H9 (cell line): Measurements from ENCODE around the gene ATP1A2. TPM values are rescaled to one million over a fixed set of nuclear protein-coding genes. Genes with fewer than 3 reads are reported as not detected.

Source experiments
- DNase-seq: peaks from one replicate; pipeline ENCODE4 v3.0.0-alpha.2; 2017
- H2AFZ ChIP-seq: one replicate; pipeline ENCODE4 v1.6.1; 2013; ENCODE audit warnings: mild to moderate bottlenecking, low read length, control low read depth, moderate library complexity
- H2AK5ac ChIP-seq: 2 replicates; pipeline ENCODE4 v1.6.1; 2013; ENCODE audit warnings: low read length, control low read depth, mixed read lengths; ENCODE audit not compliant: insufficient read length
- H2BK120ac ChIP-seq: one replicate; pipeline ENCODE4 v1.6.1; 2013; ENCODE audit warnings: low read depth, mild to moderate bottlenecking, low read length, control low read depth, inconsistent platforms; ENCODE audit not compliant: poor library complexity, severe bottlenecking
- H2BK12ac ChIP-seq: 2 replicates; pipeline ENCODE4 v1.6.1; 2013; ENCODE audit warnings: low read length, control low read depth, mixed read lengths, low read depth; ENCODE audit not compliant: insufficient read length
- H2BK15ac ChIP-seq: 2 replicates; pipeline ENCODE4 v1.6.1; 2013; ENCODE audit warnings: low read depth, low read length, control low read depth
- H2BK20ac ChIP-seq: one replicate; pipeline ENCODE4 v1.6.1; 2013; ENCODE audit warnings: low read depth, mild to moderate bottlenecking, low read length, control low read depth, inconsistent platforms; ENCODE audit not compliant: poor library complexity, severe bottlenecking
- H2BK5ac ChIP-seq: 2 replicates; pipeline ENCODE4 v1.6.1; 2013; ENCODE audit warnings: low read length, control low read depth, mixed read lengths; ENCODE audit not compliant: insufficient read length
- H3K14ac ChIP-seq: 2 replicates; pipeline ENCODE4 v1.6.1; 2013; ENCODE audit warnings: low read length, control low read depth; ENCODE audit not compliant: insufficient read depth
- H3K18ac ChIP-seq: 2 replicates; pipeline ENCODE4 v1.6.1; 2013; ENCODE audit warnings: low read depth, mild to moderate bottlenecking, mixed read lengths, low read length, control low read depth; ENCODE audit not compliant: insufficient read length
- H3K23ac ChIP-seq: 2 replicates; pipeline ENCODE4 v1.6.1; 2013; ENCODE audit warnings: low read length, control low read depth, mixed read lengths, low read depth; ENCODE audit not compliant: insufficient read length
- H3K23me2 ChIP-seq: 2 replicates; pipeline ENCODE4 v1.6.1; 2013; ENCODE audit warnings: low read depth, mild to moderate bottlenecking, mixed read lengths, low read length, control low read depth; ENCODE audit not compliant: insufficient read length, poor library complexity, severe bottlenecking
- H3K27ac ChIP-seq: 2 replicates; pipeline ENCODE4 v1.5.1; 2013; ENCODE audit warnings: low read length, control low read depth, mixed read lengths, low read depth; ENCODE audit not compliant: insufficient read length
- H3K27me3 ChIP-seq: 2 replicates; pipeline ENCODE4 v1.6.1; 2013; ENCODE audit warnings: low read length, control low read depth, inconsistent platforms; ENCODE audit not compliant: insufficient read depth
- H3K4ac ChIP-seq: 2 replicates; pipeline ENCODE4 v1.6.1; 2013; ENCODE audit warnings: low read depth, mild to moderate bottlenecking, control low read depth, inconsistent platforms, low read length, moderate library complexity
- H3K4me1 ChIP-seq: 2 replicates; pipeline ENCODE4 v1.6.1; 2013; ENCODE audit warnings: low read length, control low read depth, inconsistent platforms; ENCODE audit not compliant: insufficient read depth
- H3K4me2 ChIP-seq: 2 replicates; pipeline ENCODE4 v1.6.1; 2013; ENCODE audit warnings: low read length, control low read depth, mixed read lengths; ENCODE audit not compliant: insufficient read length, insufficient read depth
- H3K56ac ChIP-seq: 2 replicates; pipeline ENCODE4 v1.6.1; 2013; ENCODE audit warnings: low read depth, mild to moderate bottlenecking, mixed read lengths, low read length, control low read depth; ENCODE audit not compliant: insufficient read length
- H3K79me1 ChIP-seq: 2 replicates; pipeline ENCODE4 v1.6.1; 2013; ENCODE audit warnings: low read depth, mild to moderate bottlenecking, moderate library complexity, low read length, control low read depth, inconsistent platforms; ENCODE audit not compliant: insufficient read depth, poor library complexity, severe bottlenecking
- H3K79me2 ChIP-seq: 2 replicates; pipeline ENCODE4 v1.6.1; 2013; ENCODE audit warnings: low read length, control low read depth, inconsistent platforms; ENCODE audit not compliant: insufficient read depth
- H3K9ac ChIP-seq: 2 replicates; pipeline ENCODE4 v1.6.1; 2013; ENCODE audit warnings: low read length, control low read depth, mixed read lengths; ENCODE audit not compliant: insufficient read length; ENCODE audit errors: extremely low read depth
- H3K9me3 ChIP-seq: one replicate; pipeline ENCODE4 v1.6.1; 2013; ENCODE audit warnings: low read depth, low read length, inconsistent platforms; ENCODE audit not compliant: control insufficient read depth
- H3T11ph ChIP-seq: one replicate; pipeline ENCODE4 v1.6.1; 2013; ENCODE audit warnings: mild to moderate bottlenecking, low read length, control low read depth, inconsistent platforms
- H4K20me1 ChIP-seq: one replicate; pipeline ENCODE4 v1.6.1; 2013; ENCODE audit not compliant: control insufficient read depth, insufficient read length, insufficient read depth
- H4K5ac ChIP-seq: 2 replicates; pipeline ENCODE4 v1.6.1; 2013; ENCODE audit warnings: low read depth, mild to moderate bottlenecking, mixed read lengths, low read length, control low read depth; ENCODE audit not compliant: insufficient read length
- H4K8ac ChIP-seq: replicated peaks from 2 replicates; pipeline ENCODE4 v1.6.1; 2013; ENCODE audit warnings: low read length, control low read depth, mixed read lengths, low read depth; ENCODE audit not compliant: insufficient read length
- H4K91ac ChIP-seq: 2 replicates; pipeline ENCODE4 v1.6.1; 2013; ENCODE audit warnings: low read depth, mild to moderate bottlenecking, moderate library complexity, mixed read lengths, low read length, control low read depth; ENCODE audit not compliant: insufficient read length
- H3K27ac Mint-ChIP-seq, 3 experiments: 2 replicates in 2 of 3; 3 replicates in 1 of 3; pipeline ENCODE4 v1.8.0; 2020 to 2021; ENCODE audit warnings: mixed read lengths in 3 of 3, mild to moderate bottlenecking in 1 of 3, moderate library complexity in 1 of 3
- H3K27me3 Mint-ChIP-seq: 2 replicates; pipeline ENCODE4 v1.8.0; 2021; ENCODE audit warnings: low read depth, mild to moderate bottlenecking, moderate library complexity, mixed read lengths
- H3K36me3 Mint-ChIP-seq, 3 experiments: 2 replicates in 2 of 3; 3 replicates in 1 of 3; pipeline ENCODE4 v1.8.0; 2020 to 2021; ENCODE audit warnings: low read depth in 3 of 3, mixed read lengths in 3 of 3; ENCODE audit not compliant: insufficient read depth in 1 of 3
- H3K4me1 Mint-ChIP-seq, 2 experiments: 2 replicates each; pipeline ENCODE4 v1.8.0; 2020; ENCODE audit warnings: mixed read lengths in 2 of 2
- H3K4me3 Mint-ChIP-seq, 2 experiments: 2 replicates in 1 of 2; 3 replicates in 1 of 2; pipeline ENCODE4 v1.8.0; 2020 to 2021; ENCODE audit warnings: mild to moderate bottlenecking in 2 of 2, mixed read lengths in 2 of 2, moderate library complexity in 1 of 2
- H3K9me3 Mint-ChIP-seq, 2 experiments: 2 replicates in 1 of 2; 3 replicates in 1 of 2; pipeline ENCODE4 v1.8.0; 2020; ENCODE audit warnings: mild to moderate bottlenecking in 2 of 2, mixed read lengths in 2 of 2, moderate library complexity in 1 of 2
- CTCF ChIP-seq: fragments of 200-600 bp; sonication (generic); conservative IDR thresholded peaks from 3 replicates; pipeline ENCODE4 v1.8.0; 2021; ENCODE audit warnings: antibody characterized with exemption, mild to moderate bottlenecking
- WGBS: extraction: QIAGEN DNeasy Blood & Tissue Kit; methylation state at CpG from one replicate; pipeline ENCODE4 v1.1.7; 2013; ENCODE audit warnings: missing lambda C conversion rate, low lambda C conversion rate, mixed read lengths; ENCODE audit not compliant: insufficient read length; ENCODE audit errors: extremely low coverage; 5-methylcytosine and 5-hydroxymethylcytosine counted together
- total RNA-seq: library from RNA; stranded (reverse); gene quantifications from 2 replicates; pipeline ENCODE4 v1.2.1, GENCODE V29; 2021

ATP1A2 gene
- total RNA-seq, 1 experiment from 2014 or later, result 3.0 TPM

DNA sequence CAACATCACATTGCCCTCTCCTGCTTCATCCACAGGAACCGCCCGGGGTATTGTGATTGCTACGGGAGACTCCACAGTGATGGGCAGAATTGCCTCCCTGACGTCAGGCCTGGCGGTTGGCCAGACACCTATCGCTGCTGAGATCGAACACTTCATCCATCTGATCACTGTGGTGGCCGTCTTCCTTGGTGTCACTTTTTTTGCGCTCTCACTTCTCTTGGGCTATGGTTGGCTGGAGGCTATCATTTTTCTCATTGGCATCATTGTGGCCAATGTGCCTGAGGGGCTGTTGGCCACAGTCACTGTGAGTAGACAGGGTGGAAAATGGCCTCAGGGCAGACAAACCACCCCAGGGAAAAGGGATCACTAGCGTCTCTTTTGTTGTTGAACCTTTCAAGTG, 48.6 kb downstream of the ATP1A2 start:
- no peak overlapping the region for H3K4me3 Mint-ChIP-seq
- Histone ChIP-seq H3K4me1 (peaks cover 9% of the 10 kb centered on the region; the same call in 1 of the 2 replicates), H3T11ph (no peak overlapping the region), H3K18ac (no peak overlapping the region), H3K23me2 (no peaks in the 10 kb centered on the region), H3K79me2 (no peaks in the 10 kb centered on the region), H2BK12ac (no peak overlapping the region), H3K4ac (no peak overlapping the region), H3K14ac (no peak overlapping the region), H2AK5ac (no peak overlapping the region), H3K23ac (no peak overlapping the region), H4K91ac (no peak overlapping the region), H2BK20ac (no peak overlapping the region), H3K27ac (no peak overlapping the region), H3K27me3 (no peaks in the 10 kb centered on the region), H4K20me1 (no peaks in the 10 kb centered on the region), H2BK5ac (no peak overlapping the region), H3K9me3 (no peaks in the 10 kb centered on the region), H3K9ac (no peak overlapping the region), H3K79me1 (no peaks in the 10 kb centered on the region), H4K8ac (no peak overlapping the region), H2AFZ (no peak overlapping the region), H2BK15ac (no peak overlapping the region), H3K56ac (no peak overlapping the region), H2BK120ac (no peak overlapping the region), H3K4me2 (no peak overlapping the region), H4K5ac (no peak overlapping the region)
- WGBS, result no CpG with 5 or more reads among the region's 10 CpGs
- H3K27me3 Mint-ChIP-seq, result peaks cover 34% of the 10 kb centered on the region
- no peak for TF ChIP-seq CTCF
- peaks cover 21 to 34% of the 10 kb centered on the region in 2 experiments for H3K4me1 Mint-ChIP-seq
- no peak overlapping the region; a peak in 1 of 7 replicates for H3K27ac Mint-ChIP-seq
- no peaks in the 10 kb centered on the region for H3K36me3 Mint-ChIP-seq
- no peak for DNase-seq
- no peaks in the 10 kb centered on the region; a peak in 1 of 5 replicates for H3K9me3 Mint-ChIP-seq
